ENCODE results near the gene CYB5R3. TPM values are rescaled to one million over a fixed set of nuclear protein-coding genes. Genes with fewer than 3 reads are reported as not detected.
"Not testable (repeated sequence)": the region's sequence is repeated elsewhere in the genome, so short reads cannot be mapped to it uniquely, and the experiment has no call there.

The CYB5R3 gene
- total RNA-seq, 4 donors from 2014 or later, result 134 to 200 (median 176) TPM

- H3K27ac ChIP-seq; H3K9me3 ChIP-seq; H3K4me1 ChIP-seq; DNase-seq (ENCODE audit: low spot score in 2 of 2); H3K27me3 ChIP-seq; H3K4me3 ChIP-seq: not testable (repeated sequence)
- peaks cover 0 to 79% (median 0%) of the 10 kb centered on the region in 3 donors for H3K36me3 ChIP-seq
- 79 to 93% methylated on average over 3 to 11 of the region's 12 CpGs for WGBS, 2 donors
Measured at GRCh38 chr22:42571068-42571467, 78.1 kb downstream of the CYB5R3 start.

GRCh38 chr22:42570580-42570979, 78.6 kb downstream of the CYB5R3 start:
- not testable (repeated sequence) for H3K4me1 ChIP-seq; DNase-seq (ENCODE audit: low spot score in 2 of 2); H3K9me3 ChIP-seq; H3K4me3 ChIP-seq; H3K27me3 ChIP-seq; H3K27ac ChIP-seq
- WGBS, 2 donors, result 71 to 86% methylated on average over 9 of the region's 9 CpGs
- peaks cover 0 to 79% (median 0%) of the 10 kb centered on the region in 3 donors for H3K36me3 ChIP-seq

GRCh38 chr22:42567950-42568349, 81.2 kb downstream of the CYB5R3 start:
- 68 to 96% methylated on average over 4 to 5 of the region's 6 CpGs for whole genome bisulfite sequencing, 2 donors
- H3K4me3 ChIP-seq; DNase-seq (ENCODE audit: low spot score in 2 of 2); H3K9me3 ChIP-seq; H3K27me3 ChIP-seq; H3K4me1 ChIP-seq; H3K27ac ChIP-seq: not testable (repeated sequence)
- peaks cover 0 to 70% (median 0%) of the 10 kb centered on the region in 3 donors for H3K36me3 ChIP-seq

Small RNA genes within 50 kb of the gene (small RNA-seq; reads per million reads assigned to genes)
- gene RNU6-513P, result not detected

Other genes with a start within 250 kb of the CYB5R3 start
- 1 to 10 TPM; 1.8 to 2.8 (median 2.2) TPM for gene NFAM1, start 217.0 kb downstream of the CYB5R3 start, total RNA-seq
- gene RRP7A, start 129.6 kb downstream of the CYB5R3 start, total RNA-seq, result 10 to 100 TPM; 25.7 to 37.8 (median 29.6) TPM
- 10 to 100 TPM in 2 of 4 donors, 1 to 10 TPM in 2; 3.3 to 14.2 (median 10.8) TPM for gene SERHL2, start 95.4 kb downstream of the CYB5R3 start, total RNA-seq
- gene POLDIP3, start 34.5 kb downstream of the CYB5R3 start, total RNA-seq, result 10 to 100 TPM; 47.4 to 49.2 (median 48.5) TPM
- gene ATP5MGL, start 8.8 kb downstream of the CYB5R3 start, total RNA-seq, result 1 to 10 TPM in 1 of 4 donors, not detected in 3; 2.7 TPM
- 100 to 1,000 TPM in 2 of 4 donors, 10 to 100 TPM in 2; 73.0 to 146 (median 99.0) TPM for gene A4GALT, start 71.5 kb upstream of the CYB5R3 start, total RNA-seq
- 10 to 100 TPM; 36.9 to 78.6 (median 52.0) TPM for gene ARFGAP3, start 207.9 kb upstream of the CYB5R3 start, total RNA-seq